Measurements from ENCODE around the gene TM7SF3.
A peak's percentile ranks its signal among the peaks of the same experiment; 100 is the strongest.
"Not testable (repeated sequence)": the region's sequence is repeated elsewhere in the genome, so short reads cannot be mapped to it uniquely, and the experiment has no call there.

TM7SF3 gene

GRCh38 chr12:26979733-26980132, 34.5 kb downstream of the TM7SF3 start:
- DNase-seq (ENCODE audit: low read depth in 1 of 2, low spot score in 1 of 2), result no peak

GRCh38 chr12:26978801-26979200, 35.4 kb downstream of the TM7SF3 start:
- no peak for DNase-seq (ENCODE audit: low read depth in 1 of 2, low spot score in 1 of 2)

GRCh38 chr12:26976687-26977086, 37.5 kb downstream of the TM7SF3 start:
- DNase-seq (ENCODE audit: low read depth in 1 of 2, low spot score in 1 of 2), result no peak

DNA sequence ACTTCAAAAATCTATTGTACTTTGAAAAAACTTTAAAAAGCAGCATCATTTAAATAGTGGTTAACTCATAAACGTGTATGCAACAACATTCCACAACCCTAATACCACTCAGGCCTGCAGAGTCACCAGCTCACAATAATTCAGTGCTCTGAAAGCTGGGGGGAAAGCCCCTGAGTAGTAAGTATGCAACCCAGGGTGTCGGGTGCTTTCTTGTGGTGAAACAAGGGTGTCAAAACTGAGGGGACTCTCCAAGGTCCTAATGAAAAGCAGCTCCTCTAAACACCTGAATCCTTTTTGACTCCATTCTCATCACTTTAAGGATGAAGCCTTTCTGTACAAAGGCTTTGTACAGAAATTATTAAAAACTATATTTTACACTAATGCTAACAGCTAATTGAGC, 42.2 kb downstream of the TM7SF3 start:
- DNase-seq (ENCODE audit: low read depth in 1 of 2, low spot score in 1 of 2), result peak; percentile 14 to 72

- DNase-seq (ENCODE audit: low read depth in 1 of 2, low spot score in 1 of 2), result no peak
Measured at GRCh38 chr12:26970136-26970535, 44.0 kb downstream of the TM7SF3 start.

DNA sequence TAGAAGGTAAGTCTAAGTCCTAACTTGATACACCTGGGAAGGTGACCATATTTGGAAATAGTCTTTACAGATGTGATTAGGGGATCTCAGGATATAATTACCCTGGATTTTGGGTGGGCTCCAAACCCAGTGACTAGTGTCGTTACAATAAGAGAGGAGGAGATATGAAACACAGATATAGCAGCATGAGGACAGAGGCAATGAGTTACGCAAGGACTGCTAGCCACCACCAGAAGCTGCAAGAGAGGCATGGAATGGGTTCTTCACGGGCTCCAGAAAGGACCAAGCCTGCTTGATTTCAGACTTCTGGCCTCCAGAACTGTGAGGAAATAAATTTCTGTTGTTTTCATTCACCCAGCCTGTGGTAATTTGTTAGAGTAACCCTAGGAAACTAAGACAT, 47.3 kb downstream of the TM7SF3 start:
- no peak for DNase-seq (ENCODE audit: low read depth in 1 of 2, low spot score in 1 of 2)

- DNase-seq (ENCODE audit: low read depth in 1 of 2, low spot score in 1 of 2), result no peak
Measured at GRCh38 chr12:26963413-26963812, 50.8 kb downstream of the TM7SF3 start.

DNA sequence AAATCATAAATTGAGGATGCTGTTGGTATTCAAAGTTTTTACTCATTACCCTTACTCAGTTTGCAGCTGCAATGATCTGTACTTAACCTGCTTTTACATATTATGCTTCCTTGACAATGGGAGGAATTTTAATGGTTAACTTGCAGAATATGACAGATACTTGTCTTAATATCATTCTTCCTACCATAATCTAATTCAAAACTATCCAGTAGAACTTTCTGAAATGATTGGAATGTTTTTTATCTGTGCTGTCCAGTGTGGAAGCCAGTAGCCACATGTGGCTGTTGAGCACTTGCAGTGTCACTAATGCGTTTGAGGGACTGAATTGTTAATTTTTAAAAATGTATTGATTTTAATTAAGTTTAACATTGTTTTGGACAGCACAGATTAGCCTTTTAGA, 52.4 kb downstream of the TM7SF3 start:
- no peak for DNase-seq (ENCODE audit: low read depth in 1 of 2, low spot score in 1 of 2)

GRCh38 chr12:26961391-26961790, 52.8 kb downstream of the TM7SF3 start:
- DNase-seq (ENCODE audit: low read depth in 1 of 2, low spot score in 1 of 2), result not testable (repeated sequence)

- no peak for DNase-seq (ENCODE audit: low read depth in 1 of 2, low spot score in 1 of 2)
Measured at GRCh38 chr12:26954027-26954426, 60.2 kb downstream of the TM7SF3 start.

DNA sequence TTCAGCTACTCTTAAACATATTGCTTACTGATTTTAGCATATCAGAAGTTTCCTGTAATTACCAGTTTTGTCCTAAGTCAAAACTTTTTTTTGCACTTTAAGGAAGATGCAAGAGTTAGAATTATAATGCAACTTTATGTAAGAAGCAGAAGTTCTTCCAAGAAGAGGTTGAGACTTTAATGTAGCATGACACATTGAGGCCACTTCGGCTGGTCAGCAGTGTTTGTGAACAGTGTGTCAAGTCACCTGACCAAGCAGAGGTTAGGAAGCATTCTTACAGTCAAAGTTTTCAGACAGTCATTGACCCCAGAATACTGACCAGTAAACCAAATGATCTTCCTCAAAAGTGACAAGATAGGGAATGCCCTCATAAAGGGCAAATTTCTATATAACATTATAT, 60.7 kb downstream of the TM7SF3 start:
- no peak for DNase-seq (ENCODE audit: low read depth in 1 of 2, low spot score in 1 of 2)

DNA sequence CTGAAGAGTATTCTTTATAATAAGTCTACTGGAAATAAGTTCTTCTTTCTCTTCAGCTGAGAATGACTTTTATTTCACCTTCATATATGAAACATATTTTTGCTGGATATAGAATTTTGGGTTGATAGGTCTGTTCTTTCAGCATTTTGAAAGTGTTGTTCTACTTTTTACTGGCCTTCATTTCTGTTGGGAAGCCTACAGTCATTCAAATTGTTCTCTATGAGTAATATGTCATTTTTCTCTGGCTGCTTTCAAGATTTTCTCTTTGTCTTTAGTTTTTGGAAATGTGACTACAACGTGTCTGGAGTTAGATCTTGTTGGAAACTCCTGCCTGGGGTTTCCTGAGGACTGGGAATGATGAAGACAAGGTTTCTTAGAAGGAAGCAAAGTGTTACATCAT, 65.9 kb downstream of the TM7SF3 start:
- no peak for DNase-seq (ENCODE audit: low read depth in 1 of 2, low spot score in 1 of 2)

GRCh38 chr12:26941215-26941594, 73.0 kb downstream of the TM7SF3 start:
- DNase-seq (ENCODE audit: low read depth in 1 of 2, low spot score in 1 of 2), result no peak

GRCh38 chr12:26940516-26941214, 73.5 kb downstream of the TM7SF3 start:
- no peak for DNase-seq (ENCODE audit: low read depth in 1 of 2, low spot score in 1 of 2)

GRCh38 chr12:26939953-26940352, 74.2 kb downstream of the TM7SF3 start:
- DNase-seq (ENCODE audit: low read depth in 1 of 2, low spot score in 1 of 2), result no peak

- DNase-seq (ENCODE audit: low read depth in 1 of 2, low spot score in 1 of 2), result no peak
Measured at GRCh38 chr12:26939192-26939832, 74.9 kb downstream of the TM7SF3 start.

GRCh38 chr12:26938701-26939062, 75.5 kb downstream of the TM7SF3 start:
- no peak for DNase-seq (ENCODE audit: low read depth in 1 of 2, low spot score in 1 of 2)

GRCh38 chr12:26937863-26938700, 76.1 kb downstream of the TM7SF3 start, which contains the start of the genes FGFR1OP2 and INTS13:
TSS of gene FGFR1OP2 (plus strand) at chr12:26938470. CDS start at chr12:26954159, 15,689 bp downstream.
TSS of gene INTS13 (minus strand) at chr12:26937981. CDS start at chr12:26936803, 1,178 bp downstream.
- DNase-seq (ENCODE audit: low read depth in 1 of 2, low spot score in 1 of 2), result peak; percentile 85 to 97

DNA sequence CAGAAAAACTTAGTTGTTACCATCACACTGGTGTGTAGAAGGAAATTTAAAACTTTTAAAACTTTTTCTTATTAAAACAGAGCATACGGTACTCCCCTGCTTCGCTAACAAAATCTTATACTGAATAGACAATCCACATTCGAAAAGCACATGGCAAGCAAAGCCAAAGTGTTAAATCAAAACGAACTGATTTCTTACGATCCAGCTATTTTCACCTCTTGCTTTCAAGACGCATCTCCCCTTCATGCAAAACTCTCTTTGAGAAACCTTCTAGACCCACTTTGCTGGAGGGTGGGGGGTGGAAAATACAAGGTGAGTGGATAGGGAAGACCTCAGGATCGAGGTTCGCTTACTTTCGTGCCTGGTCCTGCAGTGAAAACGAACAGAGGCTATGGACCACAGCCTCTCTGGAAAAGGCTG, 76.7 kb downstream of the TM7SF3 start:
- DNase-seq (ENCODE audit: low read depth in 1 of 2, low spot score in 1 of 2), result no peak

- DNase-seq (ENCODE audit: low read depth in 1 of 2, low spot score in 1 of 2), result no peak
Measured at GRCh38 chr12:26936559-26937442, 77.4 kb downstream of the TM7SF3 start.

Data from activated CD4-positive, alpha-beta T cell treated with anti-CD3 and anti-CD28 coated beads, Interleukin-2, amount 50 U/mL, for 24 hours (primary cell).